Measurements from ENCODE around the gene ORAI2.
"Not testable (repeated sequence)": the region's sequence is repeated elsewhere in the genome, so short reads cannot be mapped to it uniquely, and the experiment has no call there.

Gene ORAI2

DNA sequence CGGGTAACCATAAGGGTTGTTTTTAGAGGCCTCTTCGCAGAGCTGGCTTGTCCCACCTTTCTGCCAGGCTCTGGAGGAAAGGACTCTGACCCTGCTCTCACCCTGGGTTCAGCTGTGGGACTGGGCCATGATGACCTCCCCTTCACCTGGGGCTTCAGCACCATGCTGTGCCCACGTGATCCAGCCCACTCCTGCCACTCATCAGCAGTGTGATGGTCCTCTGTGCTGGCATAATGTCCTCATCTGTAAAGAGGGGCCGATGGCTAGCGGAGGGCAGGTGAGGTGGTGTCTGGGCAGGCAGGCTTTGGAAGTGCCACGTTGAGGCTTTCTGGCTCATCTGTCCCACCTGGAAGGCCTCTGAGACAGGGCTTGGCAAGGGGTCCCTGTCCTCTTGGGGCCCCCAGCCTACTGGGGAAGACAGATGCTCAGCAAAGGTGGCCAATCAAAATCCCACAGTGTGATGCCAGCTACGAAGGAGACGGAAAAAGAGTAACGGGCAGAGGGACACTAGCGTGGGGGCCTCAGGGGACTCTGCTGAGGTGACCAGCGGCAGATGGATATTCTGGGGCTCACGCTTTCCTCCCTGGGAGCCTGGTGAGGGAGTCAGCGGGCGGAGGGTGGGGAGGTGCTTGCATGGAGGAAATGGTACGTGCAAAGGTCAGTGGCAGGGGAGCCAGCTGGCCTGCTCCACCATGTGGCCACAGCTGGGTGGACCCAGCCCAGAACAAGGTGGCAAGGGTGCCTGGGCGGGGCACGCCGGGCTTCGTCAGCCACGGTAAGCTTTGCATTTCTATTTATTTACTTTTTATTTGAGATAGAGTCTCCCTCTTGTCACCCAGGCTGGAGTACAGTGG is 36.8 kb downstream of the ORAI2 start:
- DNase-seq (ENCODE audit: low read depth) = no peak

DNA sequence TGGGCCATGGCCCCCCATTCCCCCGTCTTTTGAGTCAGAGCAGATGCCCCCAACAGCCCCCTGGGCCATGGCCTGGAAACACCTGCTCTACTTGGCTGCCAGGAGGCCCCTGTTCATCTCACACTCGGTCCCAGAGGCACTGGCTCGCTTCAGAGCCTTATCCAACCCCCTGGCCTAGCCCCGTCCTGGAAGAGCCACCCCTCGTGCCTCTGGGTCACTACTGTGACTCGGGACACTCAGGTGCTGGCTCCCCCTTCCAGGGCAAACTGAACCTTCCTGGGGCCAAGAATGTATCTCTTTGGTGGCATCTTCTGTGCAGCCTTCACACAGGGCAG is 38.4 kb downstream of the ORAI2 start:
- no peak for DNase-seq (ENCODE audit: low read depth)

DNA sequence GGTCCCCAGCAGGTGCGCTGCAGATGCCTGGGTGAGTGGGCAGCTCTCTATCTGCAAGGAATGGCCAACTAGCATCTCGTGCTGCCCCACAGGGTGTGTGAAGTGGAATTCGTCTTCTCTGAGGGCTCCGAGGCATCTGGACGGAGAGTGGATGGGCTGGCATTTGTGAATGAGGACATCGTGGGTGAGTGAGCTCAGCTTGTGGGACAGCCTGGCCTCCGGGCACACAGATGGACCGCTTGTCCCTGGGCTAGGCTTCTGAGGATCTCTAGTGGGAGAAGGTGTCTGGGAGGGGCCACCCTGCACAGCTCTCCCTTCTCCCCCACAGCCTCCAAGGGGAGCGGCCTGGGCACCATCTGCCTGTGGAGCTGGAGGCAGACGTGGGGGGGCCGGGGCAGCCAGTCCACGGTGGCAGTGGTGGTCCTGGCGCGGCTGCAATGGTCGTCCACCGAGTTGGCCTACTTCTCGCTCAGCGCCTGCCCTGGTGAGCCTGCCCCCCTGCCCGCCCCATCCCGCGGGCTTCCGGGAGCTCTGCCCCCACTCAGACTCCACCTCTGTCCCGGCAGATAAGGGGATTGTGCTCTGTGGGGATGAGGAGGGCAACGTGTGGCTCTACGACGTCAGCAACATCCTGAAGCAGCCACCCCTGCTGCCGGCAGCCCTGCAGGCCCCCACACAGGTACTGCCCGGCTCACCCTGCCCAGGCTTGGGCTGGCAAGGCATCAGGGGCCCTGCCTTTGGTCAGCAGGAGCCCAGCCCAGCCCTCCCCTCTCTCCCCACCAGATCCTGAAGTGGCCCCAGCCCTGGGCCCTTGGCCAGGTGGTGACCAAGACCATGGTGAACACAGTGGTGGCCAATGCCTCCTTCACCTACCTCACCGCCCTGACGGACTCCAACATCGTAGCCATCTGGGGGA is 39.0 kb downstream of the ORAI2 start:
- no peak for DNase-seq (ENCODE audit: low read depth)

DNA sequence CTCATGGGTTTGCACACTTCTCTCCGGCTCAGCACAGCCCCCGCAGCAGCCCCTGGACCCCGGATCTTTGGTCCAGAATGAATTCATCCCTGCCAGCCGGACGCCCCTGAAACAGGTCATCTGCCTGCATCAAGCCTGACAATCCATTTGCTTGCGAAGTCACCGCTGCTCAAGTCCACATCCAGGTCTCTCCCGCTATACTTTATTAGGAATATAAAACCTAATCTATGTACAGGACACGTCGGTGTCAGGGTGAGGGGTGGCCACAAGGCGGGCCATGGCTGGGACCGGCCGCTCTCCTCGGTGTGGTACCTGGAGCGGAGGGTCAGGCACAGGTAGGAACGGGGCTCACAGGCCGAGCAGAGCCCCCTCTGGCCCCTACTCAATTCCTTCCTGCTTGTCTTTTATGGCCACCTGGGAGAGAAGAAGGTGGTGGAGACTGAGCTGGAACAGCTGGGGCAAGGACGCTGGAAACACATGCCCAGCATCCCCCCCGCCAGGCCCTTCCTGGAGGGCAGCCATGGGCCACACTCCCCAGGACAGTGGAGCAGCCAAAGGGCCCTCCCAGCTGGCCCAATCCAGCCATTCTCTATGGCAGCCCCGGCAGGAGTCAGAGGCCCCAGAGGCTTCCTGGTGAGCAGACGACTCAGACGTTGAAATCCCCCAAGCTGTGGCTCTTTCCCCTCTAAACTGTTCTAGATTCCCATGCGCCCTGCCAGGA is 40.1 kb downstream of the ORAI2 start:
- DNase-seq (ENCODE audit: low read depth) = no peak

DNA sequence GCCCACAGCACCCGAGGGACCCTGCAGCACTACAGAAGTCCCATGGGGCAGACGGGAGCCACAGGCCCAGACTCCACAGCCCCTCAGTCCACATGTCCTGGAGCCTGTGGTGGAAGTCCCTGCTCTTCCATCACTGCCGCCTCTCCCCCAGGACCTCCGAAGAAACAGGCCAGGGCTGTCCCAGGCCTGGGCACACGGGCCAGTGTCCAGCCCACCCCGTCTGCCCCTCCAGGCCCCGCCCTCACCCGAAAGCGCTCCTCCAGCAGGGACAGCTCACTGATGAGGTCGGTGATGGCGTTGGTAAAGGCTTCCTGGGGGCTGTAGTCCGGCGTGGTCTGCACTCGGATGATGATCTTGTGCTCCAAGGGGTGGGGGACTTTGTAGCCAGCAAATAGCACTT is 40.7 kb downstream of the ORAI2 start:
- DNase-seq (ENCODE audit: low read depth) = not testable (repeated sequence)

DNA sequence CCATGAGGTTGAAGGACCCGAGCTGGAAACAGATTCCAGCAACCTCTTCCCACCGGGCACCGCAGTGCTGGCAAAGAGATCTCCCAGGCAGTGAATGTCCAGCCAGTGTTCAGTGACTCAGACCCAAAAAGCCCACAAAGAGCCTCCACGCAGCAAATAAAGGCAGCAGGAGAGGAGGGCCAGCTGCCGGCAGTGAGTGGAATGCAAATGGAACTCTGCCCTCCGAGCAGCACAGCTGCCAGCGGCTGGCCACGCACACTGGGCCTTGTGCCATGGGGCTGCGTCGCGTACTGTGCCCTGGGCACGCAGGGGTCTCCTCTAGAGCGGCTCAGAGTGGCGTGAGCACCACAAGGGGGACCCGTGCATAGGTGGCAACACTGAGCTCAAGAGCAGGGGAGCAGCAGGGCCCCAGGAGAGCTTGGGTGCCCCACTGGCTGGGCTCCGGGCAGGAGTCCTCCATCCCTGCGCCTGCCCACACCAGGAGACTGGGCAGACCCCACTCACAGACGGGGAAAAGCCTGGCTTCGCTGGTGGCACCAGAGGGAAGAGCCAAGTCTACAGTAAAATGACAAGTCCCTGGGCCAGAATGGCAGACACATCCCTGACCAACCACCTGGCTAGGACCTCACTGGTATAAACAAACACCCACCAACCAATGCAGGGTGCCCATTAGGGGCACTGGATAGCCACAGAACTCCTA is 41.5 kb downstream of the ORAI2 start:
- not testable (repeated sequence) for DNase-seq (ENCODE audit: low read depth)

DNA sequence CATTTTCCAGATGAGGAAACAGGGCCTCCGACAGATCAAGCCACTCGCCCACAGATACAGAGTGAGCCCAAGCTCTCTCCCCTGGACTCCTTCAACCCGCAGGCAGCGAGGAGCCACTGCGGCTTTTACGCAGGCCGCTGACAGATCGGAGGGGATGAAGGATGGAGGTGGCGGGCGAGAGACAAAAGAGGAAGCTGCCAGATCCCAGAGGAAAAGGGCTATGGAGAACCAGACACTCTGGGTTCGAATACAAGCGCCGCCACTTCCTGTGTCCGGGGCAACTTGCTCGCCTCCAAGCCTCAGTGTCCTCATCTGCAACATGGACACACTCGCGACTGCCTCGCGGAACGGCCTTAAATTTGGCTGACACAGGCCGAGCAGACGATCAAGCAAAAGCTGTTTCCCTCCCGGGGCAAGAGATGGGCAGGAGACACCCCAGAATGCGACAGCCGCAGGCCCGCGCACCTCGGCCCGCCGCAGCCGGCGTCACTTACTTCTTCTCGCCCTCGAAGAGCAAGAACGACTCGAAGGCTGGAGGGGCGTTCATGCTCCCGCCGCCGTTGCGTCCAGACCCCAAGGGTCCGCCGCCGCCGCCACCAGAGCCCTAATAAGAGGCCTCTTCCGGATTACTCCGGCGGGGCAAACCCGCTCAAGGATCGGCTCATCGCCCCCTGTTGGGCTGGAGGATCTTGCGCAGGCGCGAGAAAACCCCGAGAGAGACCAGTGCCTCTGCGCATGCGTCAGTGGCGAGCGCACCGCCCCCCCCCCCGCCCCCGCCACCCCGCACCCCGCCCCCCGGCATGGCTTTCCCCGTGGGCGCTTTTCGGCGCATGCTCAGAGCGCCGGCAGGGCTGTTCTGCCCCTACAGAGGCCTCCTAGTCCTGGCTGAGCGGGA is 45.2 kb downstream of the ORAI2 start, which contains the start of gene POLR2J:
Gene POLR2J, minus strand, starts transcription at position 609 of the 895 bp plus-strand sequence. Its CDS starts 62 bp downstream, at position 547.
- DNase-seq (ENCODE audit: low read depth) = peak; percentile 72

DNA sequence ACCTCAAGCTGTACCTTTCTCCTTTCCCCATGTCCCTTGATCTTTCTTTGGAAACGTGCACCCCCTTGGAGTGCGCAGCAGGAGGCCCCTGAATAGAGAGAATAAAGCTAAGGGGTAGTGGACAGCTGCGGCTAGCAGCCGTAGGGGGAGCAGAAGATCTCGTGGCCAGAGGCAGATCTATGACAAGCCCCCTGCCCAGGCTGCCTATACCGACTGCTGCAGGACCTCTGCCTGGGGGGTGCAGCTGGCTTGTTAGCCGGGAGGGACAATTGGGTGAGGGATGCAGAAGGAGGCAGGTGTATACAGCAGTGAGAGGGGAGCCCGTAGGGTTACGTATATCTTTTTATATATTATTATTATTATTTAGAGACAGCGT is 45.8 kb downstream of the ORAI2 start:
- not testable (repeated sequence) for DNase-seq (ENCODE audit: low read depth)

DNA sequence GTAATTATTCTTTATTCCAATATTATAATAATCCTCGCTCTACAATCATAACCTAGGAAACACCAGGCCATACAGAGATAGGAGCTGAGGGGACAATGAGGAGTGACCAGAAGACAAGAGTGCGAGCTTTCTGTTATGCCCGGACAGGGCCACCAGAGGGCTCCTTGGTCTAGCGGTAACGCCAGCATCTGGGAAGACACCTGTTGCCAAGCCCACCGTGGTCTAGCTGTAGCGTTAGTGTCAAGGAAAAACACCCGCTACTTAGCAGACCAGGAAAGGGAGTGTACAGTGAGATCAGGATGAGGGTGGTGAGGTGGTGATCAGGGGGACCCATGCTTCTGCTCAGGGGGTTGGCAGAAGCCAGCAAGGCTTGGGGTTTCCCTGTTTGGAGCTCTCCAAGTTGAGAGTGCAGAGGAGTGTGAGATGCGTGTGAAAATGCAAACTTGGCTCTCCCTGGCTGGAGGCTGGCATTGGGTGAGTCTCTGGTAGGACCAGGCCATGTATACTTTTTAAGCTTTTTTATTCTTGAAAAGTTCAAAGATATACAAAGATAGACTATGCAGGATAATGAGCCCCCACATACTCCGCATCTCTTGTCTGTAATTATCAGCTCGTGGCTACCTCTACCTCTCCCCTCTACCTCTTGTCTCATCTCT is 46.7 kb downstream of the ORAI2 start:
- DNase-seq (ENCODE audit: low read depth) = not testable (repeated sequence)

DNA sequence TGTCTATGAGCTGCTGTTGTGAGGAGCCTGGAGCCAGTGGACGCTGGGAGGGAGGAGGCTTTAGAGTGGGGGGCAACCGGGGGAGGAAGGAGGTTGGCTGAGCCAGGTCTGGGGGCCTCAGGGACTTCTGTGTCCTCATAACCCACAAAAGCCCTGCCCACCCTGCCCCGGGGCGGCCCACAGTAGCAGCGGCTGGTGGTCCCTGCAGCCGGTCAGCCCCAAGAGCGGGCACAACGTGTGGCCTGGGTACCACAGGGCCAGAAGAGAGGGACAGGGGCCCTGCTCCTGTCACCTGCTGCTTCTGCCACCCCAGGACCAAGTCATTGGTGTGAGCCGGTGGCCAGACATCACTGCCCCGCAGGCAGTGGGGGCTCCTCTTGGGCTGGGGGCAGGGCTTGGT is 48.6 kb downstream of the ORAI2 start:
- not testable (repeated sequence) for DNase-seq (ENCODE audit: low read depth)

DNA sequence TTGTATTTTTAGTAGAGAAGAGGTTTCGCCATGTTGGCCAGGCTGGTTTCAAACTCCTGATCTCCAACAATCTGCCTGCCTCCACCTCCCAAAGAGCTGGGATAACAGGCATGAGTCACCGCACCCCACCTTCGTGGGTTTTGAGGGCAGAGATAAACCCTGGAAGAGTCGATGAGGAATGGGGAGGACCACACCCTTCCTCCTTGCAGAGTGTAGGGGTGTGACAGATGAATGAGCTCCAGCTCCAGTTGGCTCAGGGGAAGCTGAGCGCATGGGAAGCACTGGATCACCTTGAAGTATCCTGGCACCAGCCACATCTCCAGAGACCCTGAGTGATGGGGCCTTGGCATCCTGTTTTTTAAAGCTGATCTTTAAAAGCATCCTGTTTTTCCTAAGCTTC is 50.9 kb downstream of the ORAI2 start:
- not testable (repeated sequence) for DNase-seq (ENCODE audit: low read depth)

DNA sequence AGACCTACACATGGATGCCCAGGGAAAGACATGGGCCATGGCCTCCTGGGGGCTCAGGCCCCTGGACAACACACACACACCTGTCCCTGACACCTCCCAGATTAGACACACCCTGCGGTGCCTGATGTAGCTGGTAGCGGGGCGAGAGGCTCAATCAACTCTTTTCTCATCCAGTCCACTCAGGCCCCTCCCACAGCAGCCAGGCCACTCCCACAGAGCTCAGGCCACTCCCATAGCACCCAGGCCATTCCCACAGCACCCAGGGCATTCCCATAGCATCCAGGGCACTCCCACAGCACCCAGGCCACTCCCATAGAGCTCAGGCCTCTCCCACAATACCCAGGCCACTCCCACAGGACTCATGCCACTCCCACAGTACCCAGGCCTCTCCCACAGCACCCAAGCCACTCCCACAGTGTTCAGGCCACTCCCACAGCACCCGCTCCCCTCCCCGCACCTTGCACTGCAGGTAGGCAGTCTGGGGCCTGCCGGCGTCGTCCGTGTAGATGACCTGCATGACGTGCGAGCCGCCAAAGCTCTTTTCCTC is 57.2 kb downstream of the ORAI2 start:
- peak; percentile 56 for DNase-seq (ENCODE audit: low read depth)

DNA sequence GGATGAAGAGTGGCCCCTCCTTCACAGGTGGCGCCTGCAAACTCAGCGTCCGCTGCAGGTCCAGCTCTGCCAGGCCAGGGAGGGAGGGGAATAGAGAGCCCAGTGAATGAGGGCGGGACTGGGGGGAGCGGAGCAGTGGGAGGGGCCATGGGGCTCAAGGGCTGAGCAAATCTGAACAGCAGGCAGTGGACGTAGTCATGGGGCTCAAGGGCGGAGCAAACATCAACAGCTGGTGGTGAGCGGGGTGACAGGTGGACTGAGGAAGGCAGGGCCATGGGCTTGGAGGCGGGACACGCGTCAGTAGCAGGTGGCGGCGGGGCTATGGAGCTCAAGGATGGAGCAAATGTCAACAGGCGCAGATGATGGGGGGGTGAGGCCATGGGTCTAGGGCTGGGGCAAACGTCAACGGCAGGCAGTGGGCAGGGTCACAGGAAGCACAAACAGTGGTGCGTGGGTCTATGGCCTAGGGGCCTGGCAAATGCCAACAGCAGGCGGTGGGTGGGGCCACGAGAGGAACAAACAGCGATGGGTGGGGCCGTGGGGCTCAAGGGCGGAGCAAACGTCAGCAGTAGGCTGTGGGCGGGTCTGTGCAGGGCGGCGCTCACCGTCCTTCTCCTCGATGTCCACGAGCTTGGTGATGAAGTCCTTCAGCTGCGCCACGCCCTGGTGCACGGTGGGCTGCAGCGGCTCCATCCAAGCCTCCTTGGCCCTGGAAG is 60.0 kb downstream of the ORAI2 start:
- not testable (repeated sequence) for DNase-seq (ENCODE audit: low read depth)

DNA sequence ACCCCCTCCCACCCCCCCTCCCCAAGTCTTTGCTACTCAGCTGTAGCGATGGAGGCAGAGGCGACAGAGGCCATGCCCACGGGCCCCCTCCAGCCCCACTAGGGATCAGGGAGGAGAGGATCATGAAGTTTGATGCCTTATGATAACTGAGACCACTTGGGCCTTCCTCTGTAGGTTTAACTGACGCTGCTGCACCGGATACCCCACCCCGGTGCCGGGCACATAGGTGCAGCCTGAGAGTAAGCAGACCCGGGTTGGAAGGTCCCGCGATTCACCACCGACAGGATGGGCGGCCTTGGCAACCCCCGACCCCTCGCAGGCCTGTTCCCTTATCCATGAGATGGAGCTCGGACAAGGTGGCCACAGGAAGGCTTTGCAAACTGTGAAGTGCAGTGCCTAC is 60.7 kb downstream of the ORAI2 start:
- not testable (repeated sequence) for DNase-seq (ENCODE audit: low read depth)

DNA sequence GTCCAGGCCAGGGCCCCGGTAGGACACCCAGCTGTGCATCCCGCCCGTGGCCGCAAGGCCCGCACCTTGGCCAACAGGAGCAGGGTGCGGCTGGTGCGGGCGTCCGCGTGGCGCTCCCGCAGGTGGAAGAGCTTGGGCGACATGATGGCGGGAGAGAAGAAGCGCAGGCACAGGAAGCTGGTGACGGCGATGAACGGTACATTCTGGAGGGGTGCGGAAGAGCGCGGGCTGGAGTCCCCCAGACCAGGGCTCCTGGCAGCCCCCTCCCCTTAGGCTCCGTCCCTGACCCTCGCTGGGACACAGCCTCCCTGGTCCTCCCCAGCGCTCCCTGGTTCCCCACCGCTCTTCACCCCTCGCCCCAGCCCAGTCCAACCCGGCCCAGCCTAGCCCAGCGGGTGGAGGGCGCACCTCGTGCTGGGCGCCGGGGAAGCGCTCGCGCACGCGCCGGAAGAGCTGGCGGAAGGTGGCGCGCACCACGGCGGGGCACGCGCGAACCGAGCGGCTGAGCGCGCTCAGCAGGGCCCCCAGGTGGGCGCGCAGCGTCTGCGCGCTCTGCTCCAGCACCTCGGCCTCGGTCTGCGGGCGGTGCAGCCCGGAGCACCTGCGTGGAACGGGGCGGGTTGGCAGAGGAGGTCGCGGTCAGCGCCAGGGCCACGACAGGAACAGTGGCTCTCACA is 61.2 kb downstream of the ORAI2 start:
- not testable (repeated sequence) for DNase-seq (ENCODE audit: low read depth)

DNA sequence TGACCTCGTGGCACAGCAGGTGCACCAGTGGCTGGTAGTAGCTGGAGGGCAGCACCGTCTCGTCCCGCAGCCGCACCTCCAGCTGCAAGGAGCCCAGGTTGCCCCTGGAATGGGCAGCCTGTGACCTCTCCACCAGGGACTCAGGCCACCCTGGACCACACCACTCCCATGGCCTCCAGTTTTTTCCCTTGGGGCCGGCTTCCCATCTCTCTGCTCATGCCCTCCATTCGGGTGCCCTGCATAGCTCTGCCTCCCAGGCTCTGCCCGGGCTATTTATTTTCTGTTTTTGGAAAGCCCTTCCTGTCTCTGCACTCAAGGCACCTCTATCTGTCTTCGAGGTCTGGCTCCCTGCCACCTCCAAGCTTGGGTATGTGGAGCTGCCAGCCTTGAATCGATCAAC is 63.5 kb downstream of the ORAI2 start:
- not testable (repeated sequence) for DNase-seq (ENCODE audit: low read depth)

DNA sequence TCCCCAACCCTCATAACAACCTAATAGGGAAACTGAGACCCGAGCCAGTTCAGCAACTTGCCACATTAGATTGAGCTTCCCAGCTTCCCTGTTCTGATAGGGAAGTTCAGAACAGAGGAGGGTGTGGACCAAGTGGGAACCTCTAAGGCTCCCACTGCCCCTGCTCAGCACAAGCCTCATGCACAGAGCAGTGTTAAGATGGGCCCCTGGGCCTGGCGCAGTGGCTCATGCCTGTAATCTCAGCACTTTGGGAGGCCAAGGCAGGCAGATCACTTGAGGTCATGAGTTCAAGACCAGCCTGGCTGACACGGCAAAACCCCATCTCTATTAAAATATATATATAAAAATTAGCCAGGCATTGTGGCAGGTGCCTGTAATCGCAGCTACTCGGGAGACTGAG is 63.9 kb downstream of the ORAI2 start:
- DNase-seq (ENCODE audit: low read depth) = not testable (repeated sequence)

DNA sequence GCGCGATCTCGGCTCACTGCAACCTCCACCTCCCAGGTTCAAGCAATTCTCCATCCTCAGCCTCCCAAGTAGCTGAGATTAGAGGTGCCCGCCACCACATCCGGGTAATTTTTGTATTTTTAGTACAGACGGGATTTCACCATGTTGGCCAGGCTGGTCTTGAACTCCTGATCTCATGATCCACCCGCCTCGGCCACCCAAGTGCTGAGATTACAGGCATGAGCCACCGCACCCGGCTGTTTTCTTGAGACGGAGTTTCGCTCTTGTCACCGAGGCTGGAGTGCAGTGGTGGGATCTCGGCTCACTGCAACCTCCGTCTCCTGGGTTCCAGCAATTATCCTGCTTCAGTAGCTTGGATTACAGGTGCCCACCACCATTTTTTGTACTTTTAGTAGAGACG is 64.9 kb downstream of the ORAI2 start:
- not testable (repeated sequence) for DNase-seq (ENCODE audit: low read depth)
